ENCODE measurements around the gene CDC42BPG.

The CDC42BPG gene

DNA sequence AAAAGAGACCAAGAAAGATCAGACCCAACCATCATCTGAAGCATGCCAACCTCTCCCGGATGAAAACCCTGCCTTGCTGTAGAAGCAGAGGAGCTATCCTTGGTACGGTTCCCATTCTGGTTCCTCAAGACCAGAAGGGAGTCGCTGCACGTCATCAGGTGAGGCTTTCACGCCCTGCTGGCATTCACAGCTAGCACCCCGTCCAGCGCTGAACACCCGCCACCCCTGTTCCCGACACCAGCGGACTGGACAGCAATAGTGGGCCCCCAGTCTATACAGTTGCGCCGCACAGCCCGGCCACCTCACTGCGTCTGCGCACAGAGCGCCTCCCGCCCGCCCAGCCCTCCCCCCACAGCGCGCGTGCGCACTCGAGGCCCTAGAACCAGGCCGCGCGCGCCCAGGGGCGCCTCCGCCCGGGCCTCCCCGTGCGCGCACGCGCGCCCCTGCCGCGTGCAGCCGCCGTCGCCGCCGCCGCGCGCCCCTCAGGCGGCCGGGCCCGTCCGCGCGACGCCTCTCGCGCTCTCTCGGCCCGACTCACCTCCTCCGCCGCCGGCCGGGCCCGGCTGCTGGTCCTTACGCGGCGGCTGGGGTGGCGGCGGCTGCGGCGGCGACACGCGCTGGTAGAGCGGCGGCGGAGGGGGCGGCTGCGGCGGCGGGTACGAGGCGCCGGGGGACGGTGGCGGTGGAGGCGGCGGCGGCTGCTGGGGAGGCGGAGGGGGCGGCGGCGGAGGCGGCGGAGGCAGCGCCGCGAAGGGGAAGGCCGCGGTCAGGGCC lies 66.8 kb downstream of the CDC42BPG start:
- H3K4me3 ChIP-seq (ENCODE audit: control insufficient read depth, low read depth, low read length) = peak overlapping the region; percentile 93
- TF ChIP-seq, protein P1, sequence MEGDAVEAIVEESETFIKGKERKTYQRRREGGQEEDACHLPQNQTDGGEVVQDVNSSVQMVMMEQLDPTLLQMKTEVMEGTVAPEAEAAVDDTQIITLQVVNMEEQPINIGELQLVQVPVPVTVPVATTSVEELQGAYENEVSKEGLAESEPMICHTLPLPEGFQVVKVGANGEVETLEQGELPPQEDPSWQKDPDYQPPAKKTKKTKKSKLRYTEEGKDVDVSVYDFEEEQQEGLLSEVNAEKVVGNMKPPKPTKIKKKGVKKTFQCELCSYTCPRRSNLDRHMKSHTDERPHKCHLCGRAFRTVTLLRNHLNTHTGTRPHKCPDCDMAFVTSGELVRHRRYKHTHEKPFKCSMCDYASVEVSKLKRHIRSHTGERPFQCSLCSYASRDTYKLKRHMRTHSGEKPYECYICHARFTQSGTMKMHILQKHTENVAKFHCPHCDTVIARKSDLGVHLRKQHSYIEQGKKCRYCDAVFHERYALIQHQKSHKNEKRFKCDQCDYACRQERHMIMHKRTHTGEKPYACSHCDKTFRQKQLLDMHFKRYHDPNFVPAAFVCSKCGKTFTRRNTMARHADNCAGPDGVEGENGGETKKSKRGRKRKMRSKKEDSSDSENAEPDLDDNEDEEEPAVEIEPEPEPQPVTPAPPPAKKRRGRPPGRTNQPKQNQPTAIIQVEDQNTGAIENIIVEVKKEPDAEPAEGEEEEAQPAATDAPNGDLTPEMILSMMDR (conservative IDR thresholded peaks at IDR 0.05; ENCODE audit: control insufficient read depth, insufficient read depth, low read depth, low read length) = no peak
- DNase-seq (ENCODE audit: low read depth) = peak; percentile 75

DNA sequence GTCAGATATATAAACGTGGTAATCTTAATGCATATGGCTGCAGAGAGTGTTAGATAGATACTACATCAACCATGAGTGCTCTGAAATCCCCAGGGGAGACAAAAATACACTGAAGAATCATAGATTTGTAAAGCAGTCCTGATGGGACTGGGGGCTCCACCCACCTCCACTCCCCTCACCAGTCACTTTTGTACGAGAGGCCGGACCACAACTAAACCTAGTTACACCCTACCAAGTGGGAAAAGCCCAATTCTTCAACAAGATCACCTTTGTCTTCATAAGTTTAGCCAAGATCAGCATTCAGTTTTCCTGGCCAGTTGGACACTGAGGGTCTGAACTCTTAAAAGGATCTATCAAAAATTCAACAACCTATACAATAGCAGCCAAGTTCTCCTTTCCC lies 67.6 kb downstream of the CDC42BPG start:
- TF ChIP-seq, protein P1 (conservative IDR thresholded peaks at IDR 0.05; ENCODE audit: control insufficient read depth, insufficient read depth, low read depth, low read length) = no peak

DNA sequence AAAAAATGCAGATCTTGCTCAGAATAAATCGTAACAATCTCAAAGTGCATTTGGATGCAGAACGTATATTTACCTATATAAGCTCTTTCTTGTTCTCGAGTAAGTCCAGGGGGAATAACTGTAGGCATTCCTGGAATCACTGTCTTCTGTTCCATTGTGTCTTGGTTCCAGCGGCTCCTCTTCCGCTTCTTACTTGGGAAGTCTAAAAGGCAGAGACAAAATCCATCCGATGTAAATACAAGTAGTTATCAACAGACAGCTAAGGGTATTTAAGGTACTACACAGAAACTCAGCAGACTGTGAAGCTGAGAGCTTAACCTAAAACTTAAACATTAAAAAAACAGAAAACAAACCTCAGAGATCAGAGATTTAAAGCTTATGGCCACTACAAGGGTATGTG lies 68.0 kb downstream of the CDC42BPG start:
- TF ChIP-seq, protein P1 (conservative IDR thresholded peaks at IDR 0.05; ENCODE audit: control insufficient read depth, insufficient read depth, low read depth, low read length) = no peak
- peak overlapping the region; percentile 93 for H3K4me3 ChIP-seq (ENCODE audit: control insufficient read depth, low read depth, low read length)
- DNase-seq (ENCODE audit: low read depth) = no peak

More for the DNA sequence above, 67.6 kb downstream of the CDC42BPG start:
- DNase-seq (ENCODE audit: low read depth) = no peak
- H3K4me3 ChIP-seq (ENCODE audit: control insufficient read depth, low read depth, low read length) = peak overlapping the region; percentile 93

DNA sequence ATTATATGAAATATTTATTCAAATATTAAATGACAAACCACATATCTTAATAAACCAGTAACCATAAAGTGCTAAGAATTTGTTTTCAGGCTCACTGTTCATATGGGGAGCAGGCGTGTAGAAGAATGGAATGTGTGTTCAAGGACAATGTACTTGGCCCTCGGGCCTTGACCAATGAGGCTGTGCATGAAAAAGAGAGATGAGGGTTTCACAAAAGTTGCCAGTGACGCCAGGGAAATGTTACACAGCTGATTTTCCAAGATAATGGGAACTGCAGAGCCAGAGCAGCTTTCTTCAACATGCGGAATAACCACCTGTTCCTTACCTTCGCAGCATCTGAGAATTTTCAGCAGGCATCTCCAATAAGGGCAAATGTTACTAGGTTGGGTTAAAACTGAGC lies 70.3 kb downstream of the CDC42BPG start:
- H3K4me3 ChIP-seq (ENCODE audit: control insufficient read depth, low read depth, low read length) = no peak overlapping the region
- TF ChIP-seq, protein P1 (conservative IDR thresholded peaks at IDR 0.05; ENCODE audit: control insufficient read depth, insufficient read depth, low read depth, low read length) = no peak
- no peak for DNase-seq (ENCODE audit: low read depth)
